Measurements from ENCODE around the gene PACS2. TPM values are rescaled to one million over a fixed set of nuclear protein-coding genes. Genes with fewer than 3 reads are reported as not detected.
"Not testable (repeated sequence)": the region's sequence is repeated elsewhere in the genome, so short reads cannot be mapped to it uniquely, and the experiment has no call there.

PACS2 gene
- total RNA-seq, 2 donors from 2014 or later = 61.3 to 69.4 TPM

GRCh38 chr14:105355850-105356604 lies 41.5 kb downstream of the PACS2 start:
- intact Hi-C loops (cut with DNase I) = no loop called here
- no peak for DNase-seq (ENCODE audit: low spot score)

- intact Hi-C loops (cut with DNase I) = no loop called here
- DNase-seq (ENCODE audit: low spot score) = no peak
These were observed 42.4 kb downstream of the PACS2 start for GRCh38 chr14:105356927-105357326.

GRCh38 chr14:105357626-105358025 lies 43.1 kb downstream of the PACS2 start:
- intact Hi-C loops (cut with DNase I) = no loop called here

GRCh38 chr14:105358140-105358846 lies 43.7 kb downstream of the PACS2 start:
- intact Hi-C loops (cut with DNase I) = no loop called here
- DNase-seq (ENCODE audit: low spot score) = peak; percentile 73

More at GRCh38 chr14:105357626-105358025, 43.1 kb downstream of the PACS2 start:
- peak; percentile 66 for DNase-seq (ENCODE audit: low spot score)

GRCh38 chr14:105358943-105359342 lies 44.4 kb downstream of the PACS2 start:
- no peak for DNase-seq (ENCODE audit: low spot score)
- intact Hi-C loops (cut with DNase I) = no loop called here

GRCh38 chr14:105361412-105361811 lies 46.9 kb downstream of the PACS2 start:
- DNase-seq (ENCODE audit: low spot score); intact Hi-C loops (cut with DNase I): not testable (repeated sequence)

- no peak for DNase-seq (ENCODE audit: low spot score)
These were observed 49.5 kb downstream of the PACS2 start for GRCh38 chr14:105363847-105364708.

GRCh38 chr14:105365101-105365500 lies 50.6 kb downstream of the PACS2 start:
- no peak for DNase-seq (ENCODE audit: low spot score)
- intact Hi-C loops (cut with DNase I) = no loop called here

More at GRCh38 chr14:105363847-105364708, 49.5 kb downstream of the PACS2 start:
- intact Hi-C loops (cut with DNase I) = no loop called here

- no peak for DNase-seq (ENCODE audit: low spot score)
- intact Hi-C loops (cut with DNase I) = no loop called here
These were observed 51.1 kb downstream of the PACS2 start for GRCh38 chr14:105365681-105366080.

GRCh38 chr14:105366386-105367074 lies 52.0 kb downstream of the PACS2 start:
- DNase-seq (ENCODE audit: low spot score) = no peak
- intact Hi-C loops (cut with DNase I) = no loop called here

GRCh38 chr14:105367116-105368031 lies 52.8 kb downstream of the PACS2 start:
- no peak for DNase-seq (ENCODE audit: low spot score)
- intact Hi-C loops (cut with DNase I) = no loop called here

GRCh38 chr14:105368032-105368417 lies 53.5 kb downstream of the PACS2 start:
- DNase-seq (ENCODE audit: low spot score) = no peak
- intact Hi-C loops (cut with DNase I) = no loop called here

GRCh38 chr14:105368426-105368825 lies 53.9 kb downstream of the PACS2 start:
- intact Hi-C loops (cut with DNase I) = no loop called here
- DNase-seq (ENCODE audit: low spot score) = no peak

GRCh38 chr14:105368910-105369652 lies 54.5 kb downstream of the PACS2 start:
- DNase-seq (ENCODE audit: low spot score) = no peak
- intact Hi-C loops (cut with DNase I) = no loop called here

- no peak for DNase-seq (ENCODE audit: low spot score)
- intact Hi-C loops (cut with DNase I) = loop anchor here in 1 of 2 donors (5.0 kb wide), 2 partner anchors 108 to 158 kb away; partner anchors contain the start of gene TMEM121
These were observed 55.1 kb downstream of the PACS2 start for GRCh38 chr14:105369653-105370040.

GRCh38 chr14:105374389-105374788 lies 59.8 kb downstream of the PACS2 start:
- intact Hi-C loops (cut with DNase I) = loop anchor here in 1 of 2 donors (5.0 kb wide), 2 partner anchors 103 to 153 kb away; partner anchors contain the start of gene TMEM121
- DNase-seq (ENCODE audit: low spot score) = no peak

- no peak for DNase-seq (ENCODE audit: low spot score)
- intact Hi-C loops (cut with DNase I) = no loop called here
These were observed 61.1 kb downstream of the PACS2 start for GRCh38 chr14:105375635-105376057.
